Nephron (organoid): ENCODE results near the gene RNF212B.

ENCODE experiments used
- H3K27ac Mint-ChIP-seq, 3 experiments: 2 replicates each; pipeline ENCODE4 v1.8.0; 2020; ENCODE audit warnings: mixed read lengths in 3 of 3, mild to moderate bottlenecking in 2 of 3, moderate library complexity in 1 of 3
- H3K27me3 Mint-ChIP-seq: 2 replicates; pipeline ENCODE4 v1.8.0; 2021; ENCODE audit warnings: low read depth, mild to moderate bottlenecking, moderate library complexity, mixed read lengths
- H3K36me3 Mint-ChIP-seq: 2 replicates; pipeline ENCODE4 v1.8.0; 2020; ENCODE audit warnings: low read depth, mixed read lengths
- H3K4me1 Mint-ChIP-seq: 2 replicates; pipeline ENCODE4 v1.8.0; 2020; ENCODE audit warnings: mixed read lengths
- H3K4me3 Mint-ChIP-seq, 3 experiments: 2 replicates each; pipeline ENCODE4 v1.8.0; 2020; ENCODE audit warnings: mild to moderate bottlenecking in 3 of 3, mixed read lengths in 3 of 3, moderate library complexity in 2 of 3
- H3K9me3 Mint-ChIP-seq: 2 replicates; pipeline ENCODE4 v1.8.0; 2020; ENCODE audit warnings: mixed read lengths
- CTCF ChIP-seq, 3 experiments: fragments of 200-600 bp; sonication (generic); IDR thresholded peaks; one replicate each; pipeline ENCODE4 v1.5.0; 2021; ENCODE audit warnings: antibody characterized with exemption in 3 of 3; ENCODE audit not compliant: unreplicated experiment in 3 of 3

Gene RNF212B

GRCh38 chr14:23299211-23299957 lies 61.6 kb downstream of the RNF212B start:
- peaks cover 25% of the 10 kb centered on the region for H3K4me1 Mint-ChIP-seq
- peak overlapping the region; percentile 69 to 76 (median 73) for H3K4me3 Mint-ChIP-seq
- peaks cover 4% of the 10 kb centered on the region for H3K27me3 Mint-ChIP-seq
- no peaks in the 10 kb centered on the region for H3K9me3 Mint-ChIP-seq
- H3K36me3 Mint-ChIP-seq, result no peaks in the 10 kb centered on the region
- TF ChIP-seq CTCF (IDR thresholded peaks at IDR 0.05; ENCODE audit: unreplicated experiment in 3 of 3), result peak; percentile 35 to 49 (median 40)
- peak overlapping the region; percentile 85 to 100 (median 98) for H3K27ac Mint-ChIP-seq

GRCh38 chr14:23299986-23300686 lies 62.4 kb downstream of the RNF212B start:
- peak in 1 of 3 experiments; percentile 6 for TF ChIP-seq CTCF (IDR thresholded peaks at IDR 0.05; ENCODE audit: unreplicated experiment in 3 of 3)
- Mint-ChIP-seq H3K9me3 (no peaks in the 10 kb centered on the region), H3K4me1 (peaks cover 27% of the 10 kb centered on the region), H3K4me3 (peak overlapping the region; percentile 93 to 98 (median 98)), H3K27ac (peak overlapping the region; percentile 98 to 100 (median 100)), H3K36me3 (no peaks in the 10 kb centered on the region), H3K27me3 (peaks cover under 1% of the 10 kb centered on the region)

- no peaks in the 10 kb centered on the region for H3K27me3 Mint-ChIP-seq
- H3K27ac Mint-ChIP-seq, result peak overlapping the region; percentile 98 to 100 (median 100)
- H3K4me1 Mint-ChIP-seq, result peaks cover 26% of the 10 kb centered on the region
- no peaks in the 10 kb centered on the region for H3K36me3 Mint-ChIP-seq
- no peaks in the 10 kb centered on the region for H3K9me3 Mint-ChIP-seq
- peak overlapping the region; percentile 93 to 98 (median 98) for H3K4me3 Mint-ChIP-seq
- TF ChIP-seq CTCF (IDR thresholded peaks at IDR 0.05; ENCODE audit: unreplicated experiment in 3 of 3), result no peak
Observed at GRCh38 chr14:23300687-23301223, 63.0 kb downstream of the RNF212B start.

- Mint-ChIP-seq H3K27me3 (no peaks in the 10 kb centered on the region), H3K9me3 (no peaks in the 10 kb centered on the region), H3K27ac (peak overlapping the region; percentile 98 to 100 (median 100)), H3K4me1 (peaks cover 33% of the 10 kb centered on the region), H3K36me3 (no peaks in the 10 kb centered on the region), H3K4me3 (peak overlapping the region; percentile 98 to 99 (median 98))
- TF ChIP-seq CTCF (IDR thresholded peaks at IDR 0.05; ENCODE audit: unreplicated experiment in 3 of 3), result peak; percentile 79 to 85 (median 82)
Observed at GRCh38 chr14:23301288-23301968, 63.7 kb downstream of the RNF212B start.

- no peaks in the 10 kb centered on the region for H3K36me3 Mint-ChIP-seq
- H3K9me3 Mint-ChIP-seq, result no peaks in the 10 kb centered on the region
- peaks cover 33% of the 10 kb centered on the region for H3K4me1 Mint-ChIP-seq
- no peaks in the 10 kb centered on the region for H3K27me3 Mint-ChIP-seq
- TF ChIP-seq CTCF (IDR thresholded peaks at IDR 0.05; ENCODE audit: unreplicated experiment in 3 of 3), result no peak
- H3K27ac Mint-ChIP-seq, result peak overlapping the region; percentile 98 to 100 (median 100)
- peak overlapping the region; percentile 98 to 99 (median 98) for H3K4me3 Mint-ChIP-seq
Observed at GRCh38 chr14:23301969-23302289, 64.2 kb downstream of the RNF212B start.
